Thyroid gland (tissue), 4 donors: ENCODE data around the gene PDZK1. TPM values are rescaled to one million over a fixed set of nuclear protein-coding genes. Genes with fewer than 3 reads are reported as not detected.
"Not testable (repeated sequence)": the region's sequence is repeated elsewhere in the genome, so short reads cannot be mapped to it uniquely, and the experiment has no call there.

Experiments
- DNase-seq, 2 donors: peaks; one replicate each; pipeline ENCODE4 v3.0.0-alpha.2; 2019
- H3K27ac ChIP-seq, 3 donors: fragments of 200-600 bp; sonication (generic); 1 replicate in 2 of 3; 2 replicates in 1 of 3; pipeline ENCODE4 v1.5.1; 2016 to 2019; ENCODE audit warnings: mild to moderate bottlenecking in 1 of 3, moderate library complexity in 1 of 3
- H3K27me3 ChIP-seq: fragments of 200-600 bp; sonication (generic); one replicate; pipeline ENCODE4 v1.5.1; 2019
- H3K36me3 ChIP-seq, 2 donors: fragments of 200-600 bp; sonication (generic); one replicate each; pipeline ENCODE4 v1.5.1; 2016 to 2019
- H3K4me1 ChIP-seq, 2 donors: fragments of 200-600 bp; sonication (generic); one replicate each; pipeline ENCODE4 v1.5.1; 2017 to 2019
- H3K4me3 ChIP-seq, 3 donors: fragments of 200-600 bp; sonication (generic); replicated peaks in 1 of 3; 1 replicate in 2 of 3; 2 replicates in 1 of 3; pipeline ENCODE4 v1.5.1; 2016; ENCODE audit warnings: mild to moderate bottlenecking in 1 of 3
- H3K9me3 ChIP-seq: fragments of 200-600 bp; sonication (generic); one replicate; pipeline ENCODE4 v1.5.1; 2017
- CTCF ChIP-seq, 6 experiments: fragments of 200-600 bp in 3 of 6; fragments of 450-650 bp in 3 of 6; sonication (generic) in 3 of 6; IDR thresholded peaks; one replicate each; pipeline ENCODE4 v1.5.1; 2016 to 2019; ENCODE audit warnings: antibody characterized with exemption in 6 of 6, mild to moderate bottlenecking in 2 of 6, inconsistent platforms in 1 of 6, moderate library complexity in 1 of 6
- POLR2A ChIP-seq, 2 donors: fragments of 450-650 bp; IDR thresholded peaks; one replicate each; pipeline ENCODE4 v1.6.1; 2017; ENCODE audit warnings: antibody characterized with exemption in 2 of 2, mild to moderate bottlenecking in 2 of 2, moderate library complexity in 1 of 2
- WGBS, 2 donors: methylation state at CpG; one replicate each; pipeline ENCODE4 v1.1.5; 2017; 5-methylcytosine and 5-hydroxymethylcytosine counted together
- intact Hi-C: fragments of 100-400 bp; cut with DNase I; formaldehyde crosslinking; loops from one replicate; pipeline ENCODE4 v1.15.1; 2023
- total RNA-seq, 4 donors: library from RNA; depleted of rRNA; stranded (reverse); fragments of >200 nt; gene quantifications; one replicate each; pipeline ENCODE4 v1.2.3, GENCODE V29; 2016

PDZK1 gene
- total RNA-seq, 4 donors from 2014 or later = 0.27 to 0.56 (median 0.29) TPM; not detected in 1

GRCh38 chr1:145729196-145729595, 22.0 kb upstream of the PDZK1 start:
- TF ChIP-seq CTCF (IDR thresholded peaks at IDR 0.05) (no peak), POLR2A (IDR thresholded peaks at IDR 0.05) (no peak)
- 59 to 62% methylated on average over 5 of the region's 5 CpGs for WGBS, 2 donors
- H3K4me1 ChIP-seq = no peaks in the 10 kb centered on the region
- no peaks in the 10 kb centered on the region for H3K9me3 ChIP-seq
- no peaks in the 10 kb centered on the region for H3K36me3 ChIP-seq
- intact Hi-C loops = no loop called here
- H3K4me3 ChIP-seq = no peak overlapping the region
- no peak overlapping the region for H3K27ac ChIP-seq
- H3K27me3 ChIP-seq = no peaks in the 10 kb centered on the region
- no peak for DNase-seq

GRCh38 chr1:145726193-145726592, 19.0 kb upstream of the PDZK1 start:
- H3K4me1 ChIP-seq, DNase-seq, H3K27ac ChIP-seq, H3K9me3 ChIP-seq, intact Hi-C loops, H3K36me3 ChIP-seq, H3K27me3 ChIP-seq, H3K4me3 ChIP-seq: not testable (repeated sequence)
- WGBS, 2 donors = 97% methylated on average over 5 of the region's 5 CpGs

- peaks cover 0 to 15% of the 10 kb centered on the region in 2 donors for H3K4me1 ChIP-seq
- peak; percentile 67 to 69 for DNase-seq
- H3K4me3 ChIP-seq = peak overlapping the region in 1 of 3 donors; percentile 16
- WGBS, 2 donors = 14 to 15% methylated on average over 26 to 33 of the region's 47 CpGs
- intact Hi-C loops = no loop called here
- H3K36me3 ChIP-seq = no peaks in the 10 kb centered on the region
- H3K27me3 ChIP-seq = no peaks in the 10 kb centered on the region
- H3K27ac ChIP-seq = no peak overlapping the region
- no peaks in the 10 kb centered on the region for H3K9me3 ChIP-seq
- TF ChIP-seq CTCF (IDR thresholded peaks at IDR 0.05) = peak; percentile 62 to 97 (median 88)
- TF ChIP-seq POLR2A (IDR thresholded peaks at IDR 0.05) = no peak
Measured at GRCh38 chr1:145720878-145721671, 13.9 kb upstream of the PDZK1 start.

GRCh38 chr1:145720556-145720877, 13.3 kb upstream of the PDZK1 start:
- DNase-seq = no peak
- Histone ChIP-seq H3K36me3 (no peaks in the 10 kb centered on the region), H3K4me3 (no peak overlapping the region), H3K4me1 (peaks cover 0 to 15% of the 10 kb centered on the region in 2 donors), H3K27ac (no peak overlapping the region), H3K9me3 (no peaks in the 10 kb centered on the region), H3K27me3 (no peaks in the 10 kb centered on the region)
- WGBS, 2 donors = 58 to 69% methylated on average over 4 to 5 of the region's 5 CpGs
- intact Hi-C loops = no loop called here
- TF ChIP-seq CTCF (IDR thresholded peaks at IDR 0.05) (no peak), POLR2A (IDR thresholded peaks at IDR 0.05) (no peak)

GRCh38 chr1:145719230-145720079, 12.3 kb upstream of the PDZK1 start, which contains the start of gene CD160:
Gene CD160 (plus strand): TSS chr1:145719499. CDS start chr1:145728328, 8,829 bp downstream.
- H3K4me3 ChIP-seq = no peak within 1 kb of the TSS
- no peaks in the 10 kb centered on the region for H3K9me3 ChIP-seq
- no peaks in the 10 kb centered on the region for H3K27me3 ChIP-seq
- 89 to 94% methylated on average over 12 of the region's 12 CpGs for WGBS, 2 donors
- H3K36me3 ChIP-seq = no peaks in the 10 kb centered on the region
- TF ChIP-seq CTCF (IDR thresholded peaks at IDR 0.05) (no peak), POLR2A (IDR thresholded peaks at IDR 0.05) (no peak)
- no peak for DNase-seq
- intact Hi-C loops = no loop called here
- H3K4me1 ChIP-seq = peaks cover 0 to 21% of the 10 kb centered on the region in 2 donors
- no peak within 1 kb of the TSS for H3K27ac ChIP-seq

- H3K36me3 ChIP-seq, H3K27me3 ChIP-seq, intact Hi-C loops, H3K9me3 ChIP-seq, DNase-seq, H3K4me3 ChIP-seq, H3K27ac ChIP-seq: not testable (repeated sequence)
- WGBS, 2 donors = 95 to 98% methylated on average over 5 of the region's 5 CpGs
- H3K4me1 ChIP-seq = peaks cover 0 to 21% of the 10 kb centered on the region in 2 donors
Measured at GRCh38 chr1:145718465-145718864, 11.3 kb upstream of the PDZK1 start.
